CD4-positive, CD25-positive, alpha-beta regulatory T cell (primary cell): Measurements from ENCODE around the gene NXPH4. TPM values are rescaled to one million over a fixed set of nuclear protein-coding genes. Genes with fewer than 3 reads are reported as not detected.

Source experiments
- ATAC-seq, 2 donors: fragments of 150-1000 bp; cut with Tn5 transposase; one replicate each; pipeline ENCODE4 v1.10.0; 2021; ENCODE audit warnings: low read depth in 2 of 2, moderate number of reproducible peaks in 2 of 2, moderate library complexity in 1 of 2
- DNase-seq, 3 donors: peaks; one replicate each; pipeline versions ENCODE4 v3.0.0 to v3.0.0-alpha.2; 2012 to 2022; ENCODE audit warnings: mixed read lengths in 1 of 3
- H3K27ac ChIP-seq: one replicate; pipeline ENCODE4 v1.7.0; 2013; ENCODE audit warnings: mild to moderate bottlenecking, low read length; ENCODE audit not compliant: insufficient read depth, poor library complexity, severe bottlenecking
- H3K27me3 ChIP-seq: one replicate; pipeline ENCODE4 v1.7.0; 2013; ENCODE audit warnings: low read length; ENCODE audit not compliant: control insufficient read depth, insufficient read depth
- H3K36me3 ChIP-seq: one replicate; pipeline ENCODE4 v1.7.0; 2013; ENCODE audit warnings: mild to moderate bottlenecking, low read length, moderate library complexity; ENCODE audit not compliant: control insufficient read depth, insufficient read depth
- H3K4me1 ChIP-seq: 2 replicates; pipeline ENCODE4 v1.7.0; 2013; ENCODE audit warnings: mild to moderate bottlenecking, low read length; ENCODE audit not compliant: insufficient read depth, control insufficient read depth, poor library complexity, severe bottlenecking
- H3K4me3 ChIP-seq: one replicate; pipeline ENCODE4 v1.7.0; 2013; ENCODE audit warnings: low read depth, mild to moderate bottlenecking, low read length, moderate library complexity
- H3K9me3 ChIP-seq, 2 experiments: 1 replicate in 1 of 2; 2 replicates in 1 of 2; pipeline ENCODE4 v1.7.0; 2013; ENCODE audit warnings: low read length in 2 of 2, mild to moderate bottlenecking in 1 of 2, moderate library complexity in 1 of 2; ENCODE audit not compliant: control insufficient read depth in 2 of 2
- H3K27ac Mint-ChIP-seq, 3 donors: one replicate each; pipeline ENCODE4 v1.8.0; 2020 to 2022; ENCODE audit warnings: mild to moderate bottlenecking in 3 of 3, mixed read lengths in 3 of 3, moderate library complexity in 2 of 3
- H3K27me3 Mint-ChIP-seq: one replicate; pipeline ENCODE4 v1.8.0; 2022; ENCODE audit warnings: mild to moderate bottlenecking, mixed read lengths
- H3K36me3 Mint-ChIP-seq: one replicate; pipeline ENCODE4 v1.8.0; 2020; ENCODE audit warnings: mixed read lengths
- H3K4me1 Mint-ChIP-seq, 4 donors: one replicate each; pipeline ENCODE4 v1.8.0; 2020 to 2022; ENCODE audit warnings: mixed read lengths in 4 of 4, mild to moderate bottlenecking in 1 of 4
- H3K4me3 Mint-ChIP-seq, 4 donors: one replicate each; pipeline ENCODE4 v1.8.0; 2020 to 2022; ENCODE audit warnings: mild to moderate bottlenecking in 4 of 4, mixed read lengths in 4 of 4, moderate library complexity in 3 of 4
- H3K9me3 Mint-ChIP-seq, 7 donors: one replicate each; pipeline ENCODE4 v1.8.0; 2020 to 2022; ENCODE audit warnings: mixed read lengths in 7 of 7, mild to moderate bottlenecking in 3 of 7, moderate library complexity in 2 of 7
- polyA plus RNA-seq, 4 donors: library from polyadenylated mRNA; unstranded; fragments of 300-500 nt; fragmentation: Illumina TruSeq; gene quantifications; one replicate each; pipeline ENCODE4 v1.2.3, GENCODE V29; 2021
- total RNA-seq: library from RNA; stranded (reverse); gene quantifications from one replicate; pipeline ENCODE4 v1.2.3, GENCODE V29; 2022

Gene NXPH4
- total and polyA plus RNA-seq, 5 donors from 2014 or later: 0.09 to 0.49 (median 0.29) TPM; not detected in 1

GRCh38 chr12:57212701-57213057, 3.9 kb upstream of the NXPH4 start:
- Mint-ChIP-seq H3K9me3 (peaks cover 0 to 2% (median 0%) of the 10 kb centered on the region in 7 donors), H3K36me3 (no peaks in the 10 kb centered on the region), H3K4me3 (no peak overlapping the region), H3K27me3 (peaks cover 41% of the 10 kb centered on the region), H3K27ac (no peak overlapping the region), H3K4me1 (peaks cover 4 to 40% (median 27%) of the 10 kb centered on the region in 4 donors)
- ATAC-seq (no peak), DNase-seq (no peak)
- Histone ChIP-seq H3K27ac (no peak overlapping the region), H3K4me3 (no peak overlapping the region), H3K36me3 (no peaks in the 10 kb centered on the region), H3K27me3 (peaks cover 23% of the 10 kb centered on the region), H3K4me1 (peaks cover 43% of the 10 kb centered on the region), H3K9me3 (no peaks in the 10 kb centered on the region)

GRCh38 chr12:57213058-57213715, 3.4 kb upstream of the NXPH4 start:
- peaks cover 24% of the 10 kb centered on the region for H3K27me3 ChIP-seq
- no peaks in the 10 kb centered on the region for H3K36me3 ChIP-seq
- H3K4me3 ChIP-seq: no peak overlapping the region
- H3K27ac Mint-ChIP-seq: no peak overlapping the region
- peaks cover 0 to 2% (median 0%) of the 10 kb centered on the region in 7 donors for H3K9me3 Mint-ChIP-seq
- peaks cover 44% of the 10 kb centered on the region for H3K4me1 ChIP-seq
- H3K27me3 Mint-ChIP-seq: peaks cover 46% of the 10 kb centered on the region
- no peak overlapping the region for H3K27ac ChIP-seq
- H3K9me3 ChIP-seq: no peaks in the 10 kb centered on the region
- ATAC-seq (peak; percentile 69 to 76), DNase-seq (peak; percentile 77 to 83 (median 82))
- H3K4me1 Mint-ChIP-seq: peaks cover 4 to 45% (median 31%) of the 10 kb centered on the region in 4 donors
- peak overlapping the region in 3 of 4 donors; percentile 28 to 58 (median 55) for H3K4me3 Mint-ChIP-seq
- H3K36me3 Mint-ChIP-seq: no peaks in the 10 kb centered on the region

GRCh38 chr12:57213763-57214397, 2.7 kb upstream of the NXPH4 start:
- Mint-ChIP-seq H3K27ac (peak overlapping the region in 1 of 3 donors; percentile 31), H3K27me3 (peaks cover 53% of the 10 kb centered on the region), H3K4me1 (peaks cover 4 to 48% (median 35%) of the 10 kb centered on the region in 4 donors), H3K9me3 (peaks cover 0 to 3% (median 0%) of the 10 kb centered on the region in 7 donors), H3K4me3 (peak overlapping the region; percentile 48 to 82 (median 62)), H3K36me3 (no peaks in the 10 kb centered on the region)
- no peaks in the 10 kb centered on the region for H3K36me3 ChIP-seq
- H3K27ac ChIP-seq: no peak overlapping the region
- DNase-seq: peak in 1 of 3 donors; percentile 17
- ATAC-seq: no peak
- peaks cover 31% of the 10 kb centered on the region for H3K27me3 ChIP-seq
- no peak overlapping the region for H3K4me3 ChIP-seq
- no peaks in the 10 kb centered on the region for H3K9me3 ChIP-seq
- H3K4me1 ChIP-seq: peaks cover 44% of the 10 kb centered on the region

DNA sequence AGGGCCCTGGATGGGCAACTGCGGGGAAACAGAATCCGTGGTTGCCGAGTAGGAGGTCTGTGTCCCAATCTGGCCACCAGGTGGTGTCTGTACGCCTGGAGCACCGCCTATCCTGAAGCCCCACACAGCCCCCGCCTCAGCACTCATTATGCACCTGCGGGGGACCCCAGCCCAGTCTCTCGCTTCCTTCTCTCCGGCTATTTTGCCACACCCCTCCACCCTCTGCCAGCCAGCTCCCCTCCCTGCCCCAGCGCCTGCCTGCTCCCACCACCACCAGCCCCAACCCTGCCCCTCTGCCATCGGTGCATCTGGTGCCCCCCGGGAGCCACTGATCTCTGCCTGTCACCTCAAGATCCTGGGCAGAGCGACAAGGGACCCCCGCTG, 2.2 kb upstream of the NXPH4 start:
- Histone ChIP-seq H3K36me3 (no peaks in the 10 kb centered on the region), H3K4me3 (no peak overlapping the region), H3K4me1 (peaks cover 44% of the 10 kb centered on the region), H3K27ac (no peak overlapping the region), H3K9me3 (no peaks in the 10 kb centered on the region), H3K27me3 (peaks cover 34% of the 10 kb centered on the region)
- H3K36me3 Mint-ChIP-seq: no peaks in the 10 kb centered on the region
- ATAC-seq: peak; percentile 22 to 45
- H3K4me3 Mint-ChIP-seq: peak overlapping the region; percentile 48 to 82 (median 62)
- peaks cover 0 to 3% (median 0%) of the 10 kb centered on the region in 7 donors for H3K9me3 Mint-ChIP-seq
- H3K27ac Mint-ChIP-seq: peak overlapping the region in 2 of 3 donors; percentile 31 to 82
- H3K27me3 Mint-ChIP-seq: peaks cover 58% of the 10 kb centered on the region
- H3K4me1 Mint-ChIP-seq: peaks cover 4 to 50% (median 35%) of the 10 kb centered on the region in 4 donors
- DNase-seq: peak; percentile 60 to 74 (median 68)

- Mint-ChIP-seq H3K4me1 (peaks cover 4 to 53% (median 37%) of the 10 kb centered on the region in 4 donors), H3K27me3 (peaks cover 64% of the 10 kb centered on the region), H3K9me3 (peaks cover 0 to 3% (median 0%) of the 10 kb centered on the region in 7 donors), H3K4me3 (peak overlapping the region in 3 of 4 donors; percentile 55 to 85 (median 76)), H3K36me3 (no peaks in the 10 kb centered on the region), H3K27ac (peak overlapping the region in 2 of 3 donors; percentile 75 to 82)
- ATAC-seq (no peak), DNase-seq (no peak)
- Histone ChIP-seq H3K36me3 (no peaks in the 10 kb centered on the region), H3K4me3 (no peak overlapping the region), H3K27ac (no peak overlapping the region), H3K9me3 (no peaks in the 10 kb centered on the region), H3K27me3 (peaks cover 38% of the 10 kb centered on the region), H3K4me1 (peaks cover 44% of the 10 kb centered on the region)
These were observed 1.5 kb upstream of the NXPH4 start for GRCh38 chr12:57215065-57215464.

- Histone ChIP-seq H3K27ac (no peak overlapping the region), H3K4me3 (peak overlapping the region; percentile 0), H3K4me1 (peaks cover 44% of the 10 kb centered on the region), H3K36me3 (no peaks in the 10 kb centered on the region), H3K9me3 (no peaks in the 10 kb centered on the region), H3K27me3 (peaks cover 40% of the 10 kb centered on the region)
- ATAC-seq: no peak
- Mint-ChIP-seq H3K9me3 (peaks cover 0 to 3% (median 0%) of the 10 kb centered on the region in 7 donors), H3K36me3 (peaks cover under 1% of the 10 kb centered on the region), H3K4me1 (peaks cover 4 to 54% (median 38%) of the 10 kb centered on the region in 4 donors), H3K4me3 (peak overlapping the region; percentile 55 to 85 (median 76)), H3K27ac (peak overlapping the region in 1 of 3 donors; percentile 77), H3K27me3 (peaks cover 65% of the 10 kb centered on the region)
- DNase-seq: peak in 2 of 3 donors; percentile 37 to 48
These were observed 953 bp upstream of the NXPH4 start for GRCh38 chr12:57215668-57216013.

DNA sequence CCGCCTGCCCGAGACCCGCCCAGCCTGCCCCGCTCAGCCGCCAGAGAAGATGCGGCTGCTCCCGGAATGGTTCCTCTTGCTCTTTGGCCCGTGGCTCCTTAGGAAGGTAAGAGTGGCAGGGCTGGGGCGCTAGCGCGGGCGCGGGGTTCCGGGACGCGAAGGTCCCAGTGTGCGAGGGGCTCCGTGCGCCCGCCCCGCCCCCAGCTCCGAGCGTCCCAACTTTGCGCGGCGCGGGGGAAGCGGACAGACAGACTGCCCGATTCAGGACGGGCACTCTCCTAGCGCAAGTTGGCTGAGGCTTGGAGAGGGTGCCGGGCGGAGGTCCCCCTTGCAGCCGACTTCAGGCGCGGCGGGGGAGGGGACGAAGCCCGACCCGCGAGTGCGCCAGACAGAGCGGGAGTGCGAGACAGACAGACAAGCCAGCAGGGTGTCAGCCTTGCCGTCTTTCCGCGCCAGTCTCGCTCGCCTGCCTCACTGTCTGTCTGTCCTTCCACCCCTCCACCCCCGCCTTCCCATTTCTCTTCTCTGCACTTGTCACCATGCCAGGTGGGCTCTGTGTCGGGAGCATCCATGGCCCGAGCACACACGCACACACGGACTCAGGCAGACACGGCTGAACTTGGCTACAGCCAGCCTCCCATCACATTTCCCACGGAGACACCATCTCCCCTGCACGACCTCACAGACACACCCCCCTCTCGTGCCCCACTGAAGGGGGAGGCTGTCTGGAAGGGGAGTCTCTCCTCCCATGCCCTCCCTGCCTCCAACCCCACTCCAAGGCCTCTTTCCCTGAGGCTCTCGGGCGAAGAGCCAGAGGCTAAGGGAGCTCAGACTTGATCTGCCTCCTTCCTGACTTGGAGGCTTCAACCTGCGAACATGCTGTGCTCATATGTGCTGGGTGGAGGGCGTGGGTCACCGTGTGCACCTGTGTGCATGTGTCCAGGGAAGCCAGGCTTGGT, 606 bp downstream of the NXPH4 start:
- Mint-ChIP-seq H3K9me3 (peaks cover 0 to 3% (median 0%) of the 10 kb centered on the region in 7 donors), H3K4me3 (peak overlapping the region; percentile 82 to 90 (median 84)), H3K27me3 (peaks cover 81% of the 10 kb centered on the region), H3K4me1 (peaks cover 4 to 68% (median 39%) of the 10 kb centered on the region in 4 donors), H3K27ac (peak overlapping the region in 1 of 3 donors; percentile 76), H3K36me3 (peaks cover 3% of the 10 kb centered on the region)
- peaks cover 51% of the 10 kb centered on the region for H3K4me1 ChIP-seq
- H3K4me3 ChIP-seq: no peak overlapping the region
- DNase-seq (peak in 2 of 3 donors; percentile 24 to 30), ATAC-seq (no peak)
- no peaks in the 10 kb centered on the region for H3K9me3 ChIP-seq
- H3K36me3 ChIP-seq: no peaks in the 10 kb centered on the region
- no peak overlapping the region for H3K27ac ChIP-seq
- H3K27me3 ChIP-seq: peaks cover 48% of the 10 kb centered on the region
